ENCODE results near the gene CDC42EP4.

- TF ChIP-seq, protein P1, sequence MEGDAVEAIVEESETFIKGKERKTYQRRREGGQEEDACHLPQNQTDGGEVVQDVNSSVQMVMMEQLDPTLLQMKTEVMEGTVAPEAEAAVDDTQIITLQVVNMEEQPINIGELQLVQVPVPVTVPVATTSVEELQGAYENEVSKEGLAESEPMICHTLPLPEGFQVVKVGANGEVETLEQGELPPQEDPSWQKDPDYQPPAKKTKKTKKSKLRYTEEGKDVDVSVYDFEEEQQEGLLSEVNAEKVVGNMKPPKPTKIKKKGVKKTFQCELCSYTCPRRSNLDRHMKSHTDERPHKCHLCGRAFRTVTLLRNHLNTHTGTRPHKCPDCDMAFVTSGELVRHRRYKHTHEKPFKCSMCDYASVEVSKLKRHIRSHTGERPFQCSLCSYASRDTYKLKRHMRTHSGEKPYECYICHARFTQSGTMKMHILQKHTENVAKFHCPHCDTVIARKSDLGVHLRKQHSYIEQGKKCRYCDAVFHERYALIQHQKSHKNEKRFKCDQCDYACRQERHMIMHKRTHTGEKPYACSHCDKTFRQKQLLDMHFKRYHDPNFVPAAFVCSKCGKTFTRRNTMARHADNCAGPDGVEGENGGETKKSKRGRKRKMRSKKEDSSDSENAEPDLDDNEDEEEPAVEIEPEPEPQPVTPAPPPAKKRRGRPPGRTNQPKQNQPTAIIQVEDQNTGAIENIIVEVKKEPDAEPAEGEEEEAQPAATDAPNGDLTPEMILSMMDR (IDR thresholded peaks at IDR 0.05 in 8 of 11, conservative IDR thresholded peaks at IDR 0.05 in 3 of 11): no peak
- no peak for TF ChIP-seq POLR2A (IDR thresholded peaks at IDR 0.05)
Observed at GRCh38 chr17:73318836-73319235, 7.0 kb upstream of the CDC42EP4 start.
